ENCODE measurements around the gene ZNF77.
"Not testable (repeated sequence)": the region's sequence is repeated elsewhere in the genome, so short reads cannot be mapped to it uniquely, and the experiment has no call there.

ZNF77 gene
- total RNA-seq: 0.35 to 6.1 (median 2.9) reads per million in 17 experiments

GRCh38 chr19:2944775-2945574 lies at the start of gene ZNF77:
ZNF77 (minus strand) TSS chr19:2944971; CDS start chr19:2944840, 131 bp downstream.
- peak; percentile 99 for DNase-seq

- DNase-seq: no peak
Measured at GRCh38 chr19:2993579-2993978, 48.8 kb upstream of the ZNF77 start.

- DNase-seq: no peak
Measured at GRCh38 chr19:2992958-2993357, 48.2 kb upstream of the ZNF77 start.

GRCh38 chr19:2992333-2992732 lies 47.6 kb upstream of the ZNF77 start:
- not testable (repeated sequence) for DNase-seq

- no peak for DNase-seq
Measured at GRCh38 chr19:2989236-2989946, 44.6 kb upstream of the ZNF77 start.

GRCh38 chr19:2988568-2988967 lies 43.8 kb upstream of the ZNF77 start:
- DNase-seq: no peak

- no peak for DNase-seq
Measured at GRCh38 chr19:2987797-2988196, 43.0 kb upstream of the ZNF77 start.

- DNase-seq: no peak
Measured at GRCh38 chr19:2986951-2987524, 42.3 kb upstream of the ZNF77 start.

- no peak for DNase-seq
Measured at GRCh38 chr19:2984215-2984528, 39.4 kb upstream of the ZNF77 start.

GRCh38 chr19:2983351-2984214 lies 38.8 kb upstream of the ZNF77 start:
- peak in 3 of 4 experiments; percentile 17 to 35 (median 26) for DNase-seq

- no peak for DNase-seq
Measured at GRCh38 chr19:2982983-2983350, 38.2 kb upstream of the ZNF77 start.

GRCh38 chr19:2982561-2982960 lies 37.8 kb upstream of the ZNF77 start:
- DNase-seq: no peak

- DNase-seq: no peak
Measured at GRCh38 chr19:2981898-2982297, 37.1 kb upstream of the ZNF77 start.

- no peak for DNase-seq
Measured at GRCh38 chr19:2978772-2979171, 34.0 kb upstream of the ZNF77 start.

GRCh38 chr19:2978166-2978767 lies 33.5 kb upstream of the ZNF77 start:
- no peak for DNase-seq

- DNase-seq: no peak
Measured at GRCh38 chr19:2977746-2978138, 33.0 kb upstream of the ZNF77 start.

- DNase-seq: peak; percentile 94 to 97 (median 96)
Measured at GRCh38 chr19:2977001-2977745, 32.4 kb upstream of the ZNF77 start, which contains the start of gene TLE6. TLE6 (plus strand) TSS chr19:2977564; CDS start chr19:2978234, 670 bp downstream.

- no peak for DNase-seq
Measured at GRCh38 chr19:2976609-2977000, 31.8 kb upstream of the ZNF77 start.

GRCh38 chr19:2974342-2975041 lies 29.7 kb upstream of the ZNF77 start:
- DNase-seq: peak; percentile 84 to 94 (median 91)

- no peak for DNase-seq
Measured at GRCh38 chr19:2973229-2973628, 28.5 kb upstream of the ZNF77 start.
